H54 (cell line): Measurements from ENCODE around the gene SH3TC1.
A peak's percentile ranks its signal among the peaks of the same experiment; 100 is the strongest.

Experiments
- DNase-seq: peaks from one replicate; pipeline ENCODE4 v3.0.0; 2011; ENCODE audit warnings: low spot score, mixed read lengths; ENCODE audit not compliant: insufficient read length
- FAIRE-seq: peaks from 3 replicates; lab custom pipeline; 2011; peaks lifted over from hg19 to GRCh38; lab: Jason Lieb, UNC
- POLR2A ChIP-seq: IDR thresholded peaks from 2 replicates; pipeline ENCODE4 v1.6.1; 2011; ENCODE audit warnings: low read depth, mild to moderate bottlenecking, low read length

SH3TC1 gene

GRCh38 chr4:8278009-8278395 is 78.9 kb downstream of the SH3TC1 start:
- no peak for TF ChIP-seq POLR2A
- DNase-seq (no peak), FAIRE-seq (no peak)

GRCh38 chr4:8278421-8279287 is 79.6 kb downstream of the SH3TC1 start:
- DNase-seq, result peak; percentile 71
- no peak for TF ChIP-seq POLR2A
- FAIRE-seq, result no peak

- FAIRE-seq, result no peak
- no peak for DNase-seq
- no peak for TF ChIP-seq POLR2A
Measured at GRCh38 chr4:8279321-8280157, 80.4 kb downstream of the SH3TC1 start.

- no peak for FAIRE-seq
- no peak for TF ChIP-seq POLR2A
- no peak for DNase-seq
Measured at GRCh38 chr4:8280158-8280875, 81.2 kb downstream of the SH3TC1 start.

GRCh38 chr4:8280876-8281440 is 81.9 kb downstream of the SH3TC1 start:
- FAIRE-seq (no peak), DNase-seq (no peak)
- TF ChIP-seq POLR2A, result no peak

- TF ChIP-seq POLR2A, result no peak
- no peak for DNase-seq
Measured at GRCh38 chr4:8281519-8282133, 82.5 kb downstream of the SH3TC1 start.

GRCh38 chr4:8282134-8282641 is 83.1 kb downstream of the SH3TC1 start:
- FAIRE-seq (no peak), DNase-seq (no peak)
- TF ChIP-seq POLR2A, result no peak

More at GRCh38 chr4:8281519-8282133, 82.5 kb downstream of the SH3TC1 start:
- FAIRE-seq, result no peak

GRCh38 chr4:8282742-8283141 is 83.7 kb downstream of the SH3TC1 start:
- TF ChIP-seq POLR2A, result no peak
- DNase-seq, result no peak
- FAIRE-seq, result no peak

GRCh38 chr4:8283161-8283560 is 84.1 kb downstream of the SH3TC1 start:
- FAIRE-seq, result no peak
- DNase-seq, result no peak

GRCh38 chr4:8283631-8284121 is 84.6 kb downstream of the SH3TC1 start:
- no peak for FAIRE-seq
- no peak for TF ChIP-seq POLR2A
- DNase-seq, result no peak

More at GRCh38 chr4:8283161-8283560, 84.1 kb downstream of the SH3TC1 start:
- TF ChIP-seq POLR2A, result no peak

- FAIRE-seq (no peak), DNase-seq (no peak)
- no peak for TF ChIP-seq POLR2A
Measured at GRCh38 chr4:8284391-8284790, 85.3 kb downstream of the SH3TC1 start.

GRCh38 chr4:8285143-8285975 is 86.3 kb downstream of the SH3TC1 start:
- DNase-seq (no peak), FAIRE-seq (no peak)
- TF ChIP-seq POLR2A, result no peak
